NB4 (cell line): ENCODE measurements around the gene ZNF362.
A peak's percentile ranks its signal among the peaks of the same experiment; 100 is the strongest.

Experiments
- DNase-seq: peaks from one replicate; pipeline ENCODE4 v3.0.0; 2010; ENCODE audit warnings: low read depth
- H3K4me3 ChIP-seq: one replicate; pipeline ENCODE4 v1.5.1; 2011; ENCODE audit warnings: mild to moderate bottlenecking, low read depth, low read length, moderate library complexity
- MYC ChIP-seq: IDR thresholded peaks from 2 replicates; pipeline ENCODE4 v1.6.1; 2011; ENCODE audit warnings: low read depth, low read length
- POLR2A ChIP-seq: IDR thresholded peaks from 2 replicates; pipeline ENCODE4 v1.6.1; 2011; ENCODE audit warnings: mild to moderate bottlenecking; ENCODE audit not compliant: insufficient read length; ENCODE audit errors: extremely low read depth
- TF ChIP-seq, protein P1 (sequence below): IDR thresholded peaks from 2 replicates; pipeline ENCODE4 v1.6.1; 2011; ENCODE audit warnings: low read depth, low read length
- TF ChIP-seq, protein P2 (sequence below): IDR thresholded peaks from one replicate; pipeline ENCODE4 v1.5.1; 2012; ENCODE audit warnings: low read depth, low read length

Gene ZNF362, protein sequence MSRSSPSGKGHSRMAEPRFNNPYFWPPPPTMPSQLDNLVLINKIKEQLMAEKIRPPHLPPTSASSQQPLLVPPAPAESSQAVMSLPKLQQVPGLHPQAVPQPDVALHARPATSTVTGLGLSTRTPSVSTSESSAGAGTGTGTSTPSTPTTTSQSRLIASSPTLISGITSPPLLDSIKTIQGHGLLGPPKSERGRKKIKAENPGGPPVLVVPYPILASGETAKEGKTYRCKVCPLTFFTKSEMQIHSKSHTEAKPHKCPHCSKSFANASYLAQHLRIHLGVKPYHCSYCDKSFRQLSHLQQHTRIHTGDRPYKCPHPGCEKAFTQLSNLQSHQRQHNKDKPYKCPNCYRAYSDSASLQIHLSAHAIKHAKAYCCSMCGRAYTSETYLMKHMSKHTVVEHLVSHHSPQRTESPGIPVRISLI

DNA sequence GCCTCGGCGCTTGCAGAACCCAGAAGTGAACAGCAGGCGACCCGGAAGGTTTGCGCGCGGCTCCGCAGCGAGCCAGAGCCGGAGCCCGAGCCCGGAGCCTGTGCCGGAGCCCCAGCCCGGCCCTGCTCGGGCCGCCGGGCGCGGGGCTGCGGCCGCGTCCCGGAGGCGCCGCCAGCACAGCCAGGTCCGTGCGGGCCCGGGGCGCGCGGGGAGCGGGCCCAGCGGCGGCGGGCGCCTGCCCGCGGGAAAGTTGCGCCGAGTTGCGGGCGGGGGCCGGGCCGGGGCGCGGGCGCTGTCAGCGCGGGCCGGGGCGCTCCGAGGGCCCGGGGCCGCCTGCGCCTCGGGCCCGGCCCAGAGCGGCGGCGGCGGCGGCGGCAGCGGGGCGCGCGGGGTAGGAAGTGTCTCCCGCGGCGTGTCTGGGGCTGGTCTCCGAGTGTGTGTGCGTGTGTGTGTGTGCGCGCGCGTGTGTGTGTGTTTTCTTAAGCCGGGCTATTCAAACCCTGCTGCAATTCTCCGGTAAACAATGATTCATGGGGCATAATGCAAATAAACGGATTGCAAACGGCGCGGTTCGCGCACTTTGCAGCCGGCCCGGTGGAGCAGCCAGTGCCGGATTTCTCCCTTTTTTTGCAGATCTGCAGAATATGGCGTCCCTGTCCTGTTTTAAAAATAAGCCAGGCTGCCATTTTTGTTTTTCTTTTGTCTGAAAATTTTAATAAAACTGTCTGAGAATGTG is at the start of gene ZNF362:
Gene ZNF362 (plus strand): TSS at position 22 of the 736 bp plus-strand sequence. CDS start 14,083 bp downstream, outside the sequence.
- peak; percentile 75 for DNase-seq
- TF ChIP-seq, protein P1, sequence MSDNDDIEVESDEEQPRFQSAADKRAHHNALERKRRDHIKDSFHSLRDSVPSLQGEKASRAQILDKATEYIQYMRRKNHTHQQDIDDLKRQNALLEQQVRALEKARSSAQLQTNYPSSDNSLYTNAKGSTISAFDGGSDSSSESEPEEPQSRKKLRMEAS, result no peak
- 0 out of 2 replicates have a peak, but pooled peaks have one; percentile 10 for TF ChIP-seq MYC
- peak within 1 kb of the TSS; percentile 76 for H3K4me3 ChIP-seq

DNA sequence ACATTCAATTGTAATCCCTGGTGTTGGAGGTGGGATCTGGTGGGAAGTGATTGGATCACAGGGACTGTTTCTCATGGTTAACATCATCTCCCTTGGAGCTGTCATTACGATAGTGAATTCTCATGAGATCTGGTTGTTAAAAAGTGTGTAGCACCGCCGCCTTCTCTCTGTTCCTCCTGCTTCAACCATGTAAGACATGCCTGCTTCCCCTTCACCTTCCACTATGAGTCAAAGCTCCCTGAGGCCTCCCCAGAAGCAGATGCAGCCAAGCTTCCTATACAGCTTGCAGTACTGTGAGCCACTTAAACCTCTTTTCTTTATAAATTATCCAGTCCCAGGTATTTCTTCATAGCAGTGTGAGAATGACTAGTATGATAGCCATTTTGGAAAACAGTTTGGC is 44.3 kb upstream of the ZNF362 start:
- TF ChIP-seq, protein P2, sequence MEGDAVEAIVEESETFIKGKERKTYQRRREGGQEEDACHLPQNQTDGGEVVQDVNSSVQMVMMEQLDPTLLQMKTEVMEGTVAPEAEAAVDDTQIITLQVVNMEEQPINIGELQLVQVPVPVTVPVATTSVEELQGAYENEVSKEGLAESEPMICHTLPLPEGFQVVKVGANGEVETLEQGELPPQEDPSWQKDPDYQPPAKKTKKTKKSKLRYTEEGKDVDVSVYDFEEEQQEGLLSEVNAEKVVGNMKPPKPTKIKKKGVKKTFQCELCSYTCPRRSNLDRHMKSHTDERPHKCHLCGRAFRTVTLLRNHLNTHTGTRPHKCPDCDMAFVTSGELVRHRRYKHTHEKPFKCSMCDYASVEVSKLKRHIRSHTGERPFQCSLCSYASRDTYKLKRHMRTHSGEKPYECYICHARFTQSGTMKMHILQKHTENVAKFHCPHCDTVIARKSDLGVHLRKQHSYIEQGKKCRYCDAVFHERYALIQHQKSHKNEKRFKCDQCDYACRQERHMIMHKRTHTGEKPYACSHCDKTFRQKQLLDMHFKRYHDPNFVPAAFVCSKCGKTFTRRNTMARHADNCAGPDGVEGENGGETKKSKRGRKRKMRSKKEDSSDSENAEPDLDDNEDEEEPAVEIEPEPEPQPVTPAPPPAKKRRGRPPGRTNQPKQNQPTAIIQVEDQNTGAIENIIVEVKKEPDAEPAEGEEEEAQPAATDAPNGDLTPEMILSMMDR, result no peak
- TF ChIP-seq, protein P1, result no peak
- no peak for TF ChIP-seq POLR2A
- no peak for TF ChIP-seq MYC
- H3K4me3 ChIP-seq, result no peak overlapping the region
- no peak for DNase-seq

DNA sequence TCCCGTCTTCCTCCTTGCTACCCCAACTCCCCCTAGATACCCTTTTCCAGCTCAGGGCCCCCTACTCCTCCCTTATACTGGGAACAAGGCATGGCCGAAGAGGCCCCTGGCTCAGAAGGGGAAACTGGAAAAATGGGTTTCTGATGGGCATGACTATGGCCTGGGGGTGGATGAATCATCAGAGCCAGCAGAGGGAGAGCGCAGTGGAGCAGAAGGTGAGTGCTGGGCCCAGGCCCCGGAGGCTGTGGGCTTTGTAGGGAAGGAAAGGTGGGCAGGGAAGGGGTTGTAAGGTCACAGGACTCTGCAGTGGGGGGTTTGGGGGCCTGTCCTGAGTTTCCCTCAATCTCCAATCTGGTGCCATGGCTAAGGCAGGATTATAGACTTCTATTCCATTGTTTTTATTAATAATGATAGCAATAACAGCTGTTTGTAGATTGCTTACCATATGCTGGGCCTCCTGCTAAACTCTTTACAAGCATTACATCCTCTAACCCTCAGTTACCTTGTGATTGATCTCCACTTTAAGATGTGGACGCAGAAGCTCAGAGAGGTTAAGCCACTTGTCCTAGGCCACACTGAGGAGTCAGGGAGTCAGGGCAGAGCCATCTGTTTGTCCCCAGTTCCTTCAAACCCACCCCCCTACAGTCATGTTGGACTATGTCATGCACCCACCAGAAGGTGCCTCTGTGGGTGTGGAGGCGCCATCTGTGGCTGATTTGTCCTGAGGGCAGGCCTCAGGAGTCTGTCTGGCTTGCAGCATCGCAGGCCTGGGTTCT is 36.2 kb upstream of the ZNF362 start:
- DNase-seq, result no peak
- TF ChIP-seq MYC, result no peak
- TF ChIP-seq POLR2A, result no peak
- TF ChIP-seq, protein P1, result no peak
- TF ChIP-seq, protein P2, result no peak
- H3K4me3 ChIP-seq, result no peak overlapping the region

DNA sequence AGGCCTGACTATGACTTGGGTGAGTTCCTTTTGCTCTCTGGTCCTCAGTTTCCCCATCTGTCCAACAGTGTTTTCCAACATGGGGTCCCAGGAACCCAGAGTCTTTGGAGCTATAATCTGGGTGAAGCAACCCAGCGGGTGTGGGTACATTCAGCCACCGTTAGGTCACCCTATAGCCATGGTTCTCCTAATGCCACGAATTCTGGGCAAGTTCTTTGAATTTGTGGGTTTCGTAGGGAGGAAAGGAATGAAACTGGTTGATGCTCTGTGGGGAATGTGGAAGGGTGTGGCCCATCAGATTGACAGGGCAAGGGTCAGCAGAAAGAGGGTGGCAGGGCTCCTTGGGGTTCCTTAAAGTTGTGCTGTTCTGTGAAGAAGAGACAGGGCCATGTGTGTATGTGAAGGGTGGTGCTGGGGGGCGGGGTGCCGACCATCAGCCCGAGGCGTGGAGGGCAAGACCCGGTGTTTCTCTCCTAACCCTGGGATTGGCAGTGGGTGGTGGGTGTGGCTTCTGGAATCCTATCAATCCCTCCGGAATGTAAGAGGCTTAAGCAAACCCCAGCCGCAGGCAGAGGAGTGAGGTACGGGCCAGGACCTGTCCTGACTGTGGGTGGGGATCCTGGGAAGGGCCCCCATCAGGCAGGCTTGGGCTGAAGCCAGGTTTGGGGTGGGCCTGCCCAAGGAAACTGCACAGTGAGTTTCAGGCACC is 35.5 kb upstream of the ZNF362 start:
- TF ChIP-seq POLR2A, result no peak
- TF ChIP-seq, protein P1, result no peak
- TF ChIP-seq, protein P2, result no peak
- TF ChIP-seq MYC, result no peak
- no peak for DNase-seq
- no peak overlapping the region for H3K4me3 ChIP-seq

DNA sequence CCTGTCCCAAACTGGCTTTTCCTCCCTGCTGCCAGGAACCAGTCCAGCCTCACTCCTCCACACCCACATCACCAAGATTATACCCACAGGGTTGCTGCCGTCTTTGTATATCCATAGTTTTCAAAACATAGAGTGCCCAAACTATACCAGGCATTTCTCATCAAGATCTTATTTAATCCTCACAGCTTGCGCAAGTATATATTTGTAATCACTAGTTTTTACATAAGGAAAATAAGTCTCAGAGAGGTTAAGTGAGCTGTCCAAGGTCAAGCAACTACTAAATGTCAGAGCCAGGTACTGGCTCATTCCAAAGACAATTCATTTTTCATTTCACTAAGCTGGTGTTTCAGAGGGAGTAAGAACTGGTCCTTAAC is 34.9 kb upstream of the ZNF362 start:
- no peak overlapping the region for H3K4me3 ChIP-seq

More for the DNA sequence above, 34.9 kb upstream of the ZNF362 start:
- TF ChIP-seq, protein P2, result no peak
- TF ChIP-seq POLR2A (no peak), MYC (no peak)
- no peak for DNase-seq
